ENCODE data around the gene CD99L2. TPM values are rescaled to one million over a fixed set of nuclear protein-coding genes. Genes with fewer than 3 reads are reported as not detected.

Gene CD99L2
- polyA plus RNA-seq, 3 donors = 40.0 to 45.5 (median 44.9) TPM

DNA sequence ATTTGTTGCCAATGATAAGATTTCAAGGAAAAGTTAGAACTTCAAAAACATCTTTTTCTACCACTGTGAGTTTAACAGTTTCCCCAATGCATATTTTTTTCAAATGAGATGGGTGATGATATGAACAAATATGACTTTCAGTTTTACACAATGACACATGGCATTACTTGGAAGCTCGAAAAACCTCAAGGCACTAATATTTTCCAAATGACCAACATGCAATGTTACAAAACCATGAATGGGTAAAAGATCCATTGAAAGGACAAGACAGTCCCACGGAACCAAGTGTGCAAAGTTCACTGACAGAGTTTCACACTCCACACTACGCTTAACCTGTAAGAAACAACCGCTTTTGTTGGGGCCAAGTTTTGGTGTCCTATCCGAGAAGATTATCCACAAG lies 84.5 kb downstream of the CD99L2 start:
- no peak for DNase-seq

DNA sequence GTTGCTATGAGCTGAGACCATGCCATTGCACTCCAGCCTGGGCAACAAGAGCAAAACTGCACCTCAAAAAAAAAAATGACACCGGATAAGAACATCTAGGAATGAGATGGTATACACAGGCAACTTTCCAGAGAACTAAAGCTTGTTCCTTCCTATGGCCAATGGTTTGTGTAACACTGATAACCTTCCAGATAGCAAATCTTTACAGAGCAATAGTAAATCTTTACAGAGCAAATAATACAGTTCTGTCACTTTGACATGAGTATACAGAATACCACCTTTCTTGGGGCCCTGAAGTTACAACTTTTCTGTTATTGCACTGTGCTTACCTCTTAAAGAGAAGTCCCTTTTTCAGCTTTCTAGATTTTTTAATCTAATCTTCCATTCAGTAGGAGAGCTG lies 91.6 kb downstream of the CD99L2 start:
- DNase-seq = no peak

DNA sequence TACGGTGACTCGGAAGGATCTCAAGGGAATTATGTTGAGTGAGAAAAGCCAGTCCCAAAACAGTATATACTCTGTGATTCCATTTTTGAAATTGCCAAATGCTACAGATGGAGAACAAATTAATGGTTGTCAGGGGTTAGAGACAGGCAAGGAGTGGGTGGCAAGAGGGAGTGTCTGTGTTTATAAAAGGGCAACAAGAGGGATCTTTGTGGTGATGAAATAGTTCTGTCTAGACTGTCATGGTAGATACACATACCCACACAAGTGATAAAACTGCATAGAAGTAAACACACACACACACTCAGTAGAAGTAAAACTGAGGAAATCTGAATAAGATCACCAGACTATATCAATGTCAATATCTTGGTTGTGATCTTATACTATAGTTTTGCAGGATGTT lies 92.7 kb downstream of the CD99L2 start:
- DNase-seq = no peak

DNA sequence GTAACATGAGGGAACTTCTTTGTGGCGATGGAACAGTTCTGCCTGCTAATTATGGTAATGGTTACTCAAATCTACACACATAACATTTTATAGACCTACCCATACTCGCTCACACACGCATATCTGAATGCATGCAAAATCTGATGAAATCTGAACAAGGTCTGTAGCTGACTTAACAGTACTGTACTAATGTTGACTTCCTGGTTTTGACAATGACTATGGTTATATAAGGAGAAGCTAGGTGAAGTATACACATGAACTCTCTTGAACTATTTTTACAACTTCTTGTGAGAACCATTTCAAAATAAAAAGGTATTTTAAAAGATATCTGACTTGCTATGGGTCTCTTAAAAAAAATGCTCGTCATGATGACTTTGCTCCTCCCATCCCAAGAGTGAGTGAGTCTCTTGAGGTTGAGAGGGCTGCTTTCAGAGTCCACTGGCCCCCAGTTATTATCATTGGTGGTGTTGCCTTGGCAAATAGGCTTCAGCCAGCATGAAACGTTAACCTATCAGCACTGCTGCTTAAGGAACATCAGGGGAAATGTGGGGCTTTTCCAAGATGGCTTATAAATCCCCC lies 105.4 kb downstream of the CD99L2 start:
- DNase-seq = no peak

DNA sequence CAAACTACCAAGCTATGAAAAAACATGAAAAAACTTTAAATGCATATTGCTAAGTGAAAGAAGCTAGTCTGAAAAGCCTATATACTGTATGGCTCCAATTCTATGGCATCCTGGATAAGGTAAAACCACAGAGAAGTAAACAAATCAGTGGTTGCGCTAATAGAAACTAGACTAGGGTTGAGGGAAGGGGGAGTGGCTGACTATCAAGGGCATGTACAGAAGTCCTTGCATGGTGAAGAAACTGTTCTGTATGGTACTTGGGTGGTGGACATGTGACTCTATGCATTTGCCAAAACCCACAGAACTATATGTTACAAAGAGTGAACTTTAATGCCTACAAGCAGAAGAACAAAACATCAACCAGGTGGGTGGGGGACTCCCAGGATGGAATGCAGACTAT lies 108.4 kb downstream of the CD99L2 start:
- DNase-seq = no peak

DNA sequence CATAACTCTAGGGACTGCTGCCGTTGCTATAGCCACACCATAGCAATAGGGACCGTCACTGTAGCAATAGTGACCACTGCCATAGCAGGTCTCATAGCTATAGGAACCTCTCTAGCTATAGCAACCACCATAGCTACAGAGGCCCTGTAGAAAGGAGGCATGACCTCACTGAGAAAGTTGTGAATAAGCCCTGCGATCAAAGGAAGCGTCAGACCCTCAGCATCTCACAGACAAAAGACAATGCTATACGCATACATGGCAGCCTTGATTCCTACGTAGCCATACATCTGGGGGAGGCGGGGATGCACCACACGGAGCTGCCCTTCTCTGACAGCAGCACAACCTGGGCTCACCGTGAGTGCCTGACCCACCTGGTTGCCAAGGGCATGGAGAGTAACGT lies 116.8 kb downstream of the CD99L2 start:
- no peak for DNase-seq

DNA sequence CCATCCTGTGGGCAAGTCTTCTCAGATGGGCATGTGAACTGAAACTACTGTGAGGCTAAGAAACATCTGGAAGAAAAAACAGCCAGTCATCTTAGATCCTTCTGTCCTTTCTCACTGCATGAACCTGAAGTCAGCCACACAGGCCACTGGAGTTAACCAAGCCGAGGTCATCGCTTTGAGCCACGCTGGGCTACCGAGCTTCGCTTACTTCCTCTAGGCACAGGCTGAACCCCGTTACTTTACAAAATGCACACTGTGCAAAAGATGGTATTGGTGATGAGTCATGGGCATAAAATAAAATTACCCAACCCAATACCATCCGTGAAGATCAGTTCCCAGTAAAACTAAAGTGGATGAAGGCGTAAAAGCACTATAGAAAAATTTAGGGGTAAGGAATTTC lies 119.1 kb downstream of the CD99L2 start:
- DNase-seq = no peak

DNA sequence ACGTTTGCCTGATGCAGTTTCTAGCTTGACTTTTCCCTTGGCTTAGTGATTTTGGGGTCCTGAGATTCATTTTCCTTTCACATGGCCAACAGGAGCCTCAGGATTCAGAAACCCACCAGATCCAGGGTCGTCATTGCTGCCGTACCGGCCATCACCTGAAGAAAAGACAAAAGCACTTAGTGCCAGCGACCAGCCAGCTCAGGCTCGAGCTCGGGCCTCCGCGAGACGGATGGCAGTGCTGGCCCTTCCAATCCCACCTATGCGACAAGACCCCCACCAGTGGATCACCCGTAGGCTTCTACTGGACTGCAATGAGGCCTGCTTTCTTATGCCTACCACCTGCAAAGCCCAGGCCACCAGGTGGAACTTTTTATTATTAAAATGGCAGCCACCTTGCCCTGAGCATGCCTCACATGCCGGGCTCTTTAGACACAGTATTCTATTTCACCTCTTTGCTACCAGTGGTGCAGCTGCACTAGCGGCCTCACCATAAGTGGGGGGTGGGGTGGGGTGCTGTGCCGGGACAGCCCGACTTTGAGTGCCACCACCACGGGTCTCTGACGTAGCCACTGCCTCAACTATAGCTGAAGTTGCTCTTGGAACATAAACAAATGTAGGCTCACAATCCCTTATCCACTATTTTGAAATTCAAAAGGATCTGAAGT lies 121.0 kb downstream of the CD99L2 start:
- no peak for DNase-seq

DNA sequence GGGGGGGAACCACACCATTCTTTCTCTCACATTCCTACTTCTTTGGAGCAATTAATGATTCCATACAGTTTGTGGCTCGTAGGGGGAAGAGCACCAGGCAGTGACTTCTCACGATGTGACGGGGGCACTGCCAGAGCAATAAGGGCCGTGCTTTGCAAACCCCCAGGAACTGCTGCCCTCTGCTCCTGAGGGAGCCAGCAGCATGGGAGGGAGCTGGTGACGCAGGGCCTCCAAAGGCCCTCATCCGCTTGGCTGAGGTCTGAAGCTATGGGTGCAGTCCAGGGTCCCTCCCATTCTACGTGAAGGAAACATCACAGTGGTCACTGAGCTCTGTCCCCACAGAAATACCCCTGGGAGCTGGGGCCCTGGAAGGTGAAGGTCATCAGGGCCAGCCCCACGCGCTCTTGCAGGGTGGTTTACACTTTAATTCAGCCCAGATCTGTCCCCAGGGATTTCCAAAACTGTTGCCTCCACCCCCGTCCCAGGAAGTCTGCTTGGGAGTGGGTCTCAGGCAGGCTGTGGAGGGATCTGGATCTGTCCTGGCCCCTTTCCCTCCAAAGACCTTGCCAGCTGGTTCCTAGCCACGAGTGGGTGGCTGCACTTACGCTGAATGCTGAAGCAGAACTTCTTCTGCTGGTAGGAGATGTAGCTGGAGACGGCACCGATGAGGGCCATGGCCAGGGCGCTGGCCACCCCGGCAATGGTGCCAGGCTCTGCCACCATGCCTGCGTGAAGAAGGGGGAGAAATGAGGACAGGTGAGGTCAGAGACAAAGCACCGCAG lies 122.7 kb downstream of the CD99L2 start:
- no peak for DNase-seq

DNA sequence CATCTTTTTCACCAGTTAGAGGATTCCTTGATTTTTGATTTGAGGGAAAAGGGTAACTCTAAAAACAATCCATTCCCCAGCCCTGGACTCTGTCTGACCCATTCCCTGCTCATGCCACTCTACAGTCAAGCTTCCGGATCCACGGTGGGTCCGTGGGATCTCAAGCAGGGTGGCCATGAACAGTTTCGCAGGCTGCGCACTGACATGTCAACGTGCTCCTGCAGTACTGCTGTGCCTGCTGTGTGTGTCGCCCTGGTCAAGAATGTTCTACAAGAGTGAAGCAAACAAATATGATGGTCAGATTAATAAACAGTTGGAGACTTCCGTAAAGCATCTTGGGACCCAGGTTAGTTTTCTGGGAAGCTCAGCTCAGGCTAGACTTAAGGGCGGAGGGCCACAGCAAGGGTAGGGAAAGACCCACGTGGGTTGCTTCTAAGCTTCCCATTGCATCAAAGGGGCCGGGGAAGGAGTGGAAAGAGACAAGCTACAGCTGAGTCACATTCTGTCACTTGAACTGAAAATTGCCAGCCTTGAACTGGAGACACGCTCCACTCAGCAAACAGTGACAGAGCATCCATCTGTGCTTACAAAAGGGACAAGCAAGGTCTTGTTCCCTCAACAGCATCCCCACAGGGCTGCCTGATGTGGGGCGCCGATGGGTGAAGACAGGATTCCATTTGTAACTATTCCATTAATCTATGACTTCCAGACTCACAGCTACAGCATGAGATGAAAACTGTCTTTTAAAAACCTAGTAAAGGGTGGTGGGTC lies 123.5 kb downstream of the CD99L2 start:
- no peak for DNase-seq

DNA sequence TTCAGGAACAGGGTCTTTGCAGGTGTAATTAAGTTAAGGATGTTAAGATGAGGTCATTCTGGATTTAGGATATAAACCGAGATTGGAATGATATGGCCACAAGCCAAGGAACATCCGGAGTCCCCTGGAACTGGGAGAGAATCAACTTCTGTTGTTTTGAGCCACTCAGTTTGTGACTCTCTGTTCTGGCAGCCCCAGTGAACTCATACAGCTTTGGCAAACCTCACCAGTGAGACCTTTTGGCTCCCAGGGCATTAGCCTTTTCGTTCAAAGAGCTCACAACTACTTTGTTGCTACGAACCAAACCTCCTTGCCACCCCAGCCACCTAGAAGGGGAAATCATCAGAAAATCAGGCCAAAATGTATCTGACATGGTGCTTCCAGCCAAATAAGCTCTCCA lies 124.8 kb downstream of the CD99L2 start:
- DNase-seq = no peak

DNA sequence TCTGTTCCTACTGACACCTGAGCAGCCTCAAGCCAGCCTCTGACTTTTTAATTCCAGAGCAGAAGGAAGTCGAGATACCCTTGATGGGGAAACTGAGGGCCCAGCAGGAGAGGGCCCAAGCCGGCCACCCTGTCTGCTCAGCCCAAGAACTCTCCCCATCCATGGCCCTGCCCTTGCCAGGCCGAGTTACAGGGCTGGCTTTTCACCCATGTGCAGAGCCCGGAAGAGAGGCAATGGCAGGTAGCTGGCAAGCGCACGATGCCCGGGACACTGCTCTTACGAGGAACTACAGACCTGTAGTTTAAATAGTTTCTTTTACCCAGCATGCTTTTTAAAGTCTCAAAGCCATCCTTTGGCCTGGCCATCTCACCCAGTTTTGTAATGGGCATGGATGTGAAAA lies 125.4 kb downstream of the CD99L2 start:
- no peak for DNase-seq

DNA sequence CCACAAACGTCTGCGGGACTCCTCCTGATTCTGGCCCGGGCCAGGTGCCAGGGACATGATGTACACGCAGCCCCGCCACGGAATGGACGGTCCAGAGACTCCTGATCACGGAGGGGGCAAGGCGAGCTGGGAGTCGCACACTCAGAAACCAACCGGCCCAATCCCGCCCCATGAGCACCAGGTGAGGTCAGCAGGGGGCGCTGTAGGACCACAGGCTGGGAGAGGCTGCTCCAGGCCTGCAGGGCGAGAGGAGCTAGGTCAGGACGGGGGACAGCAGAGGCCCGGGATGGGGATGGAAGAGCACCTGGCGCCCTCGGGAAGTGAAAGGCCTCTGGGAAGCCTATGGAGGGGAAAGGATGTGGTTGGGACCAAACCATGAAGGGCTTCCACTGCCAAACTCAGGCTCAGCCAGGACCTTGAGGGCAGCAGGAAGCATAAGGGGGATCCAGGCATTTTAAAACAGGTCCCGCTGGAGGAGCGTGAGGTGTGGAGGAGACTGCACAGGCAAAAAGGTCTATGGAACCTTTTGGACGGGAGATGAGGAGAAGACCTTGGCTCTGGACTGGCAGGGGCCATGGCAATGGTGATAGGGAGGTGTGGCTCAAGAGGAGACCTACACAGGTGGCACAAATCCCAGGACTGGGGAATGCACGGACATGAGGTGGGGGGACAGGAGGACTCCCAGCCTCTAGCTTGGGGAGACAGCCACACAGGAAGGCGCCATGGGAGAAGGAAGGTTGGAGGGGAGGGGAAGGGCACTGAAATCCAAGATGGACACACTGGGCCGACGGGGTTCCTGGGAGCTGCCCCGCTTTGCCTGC lies 126.1 kb downstream of the CD99L2 start:
- DNase-seq = peak; percentile 54

DNA sequence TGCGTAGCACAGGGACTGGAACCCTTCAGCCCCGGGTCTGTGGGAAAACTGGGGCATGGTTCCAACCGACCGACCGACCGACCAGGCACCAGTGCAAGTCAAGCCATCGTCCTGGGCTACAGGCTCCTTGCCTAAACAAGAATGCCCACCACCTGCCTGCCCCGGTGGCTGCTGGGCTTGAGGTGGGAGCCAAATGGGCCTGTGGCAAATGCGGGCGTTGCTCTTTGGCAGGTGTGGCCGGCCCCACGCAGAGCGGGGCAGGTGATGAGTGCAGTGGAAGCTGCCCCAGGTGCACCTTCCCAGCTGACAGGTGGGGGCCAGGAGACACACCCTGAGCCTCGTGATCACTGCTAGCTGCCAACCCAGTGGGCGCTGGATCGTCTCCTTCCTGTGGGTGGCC lies 127.4 kb downstream of the CD99L2 start:
- DNase-seq = no peak

DNA sequence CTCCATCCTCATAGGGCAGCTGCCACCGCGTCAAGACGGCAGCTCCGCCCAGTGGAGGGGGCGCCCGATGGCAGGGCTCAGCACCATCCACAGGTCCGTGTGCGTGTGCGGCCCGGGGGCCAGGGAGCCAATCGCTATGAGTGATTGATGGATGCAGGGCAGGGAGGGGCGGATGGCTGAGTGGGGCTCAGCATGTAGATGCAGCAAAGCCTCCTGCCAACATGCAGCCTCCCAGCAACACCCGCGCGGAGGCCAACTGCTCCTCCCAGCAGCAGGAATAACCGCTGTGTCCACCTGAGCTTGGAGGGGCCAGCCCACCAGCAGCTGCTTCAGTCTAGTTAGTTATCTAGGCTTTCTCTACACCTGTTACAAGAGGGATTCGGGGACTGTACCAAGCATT lies 127.8 kb downstream of the CD99L2 start:
- no peak for DNase-seq

DNA sequence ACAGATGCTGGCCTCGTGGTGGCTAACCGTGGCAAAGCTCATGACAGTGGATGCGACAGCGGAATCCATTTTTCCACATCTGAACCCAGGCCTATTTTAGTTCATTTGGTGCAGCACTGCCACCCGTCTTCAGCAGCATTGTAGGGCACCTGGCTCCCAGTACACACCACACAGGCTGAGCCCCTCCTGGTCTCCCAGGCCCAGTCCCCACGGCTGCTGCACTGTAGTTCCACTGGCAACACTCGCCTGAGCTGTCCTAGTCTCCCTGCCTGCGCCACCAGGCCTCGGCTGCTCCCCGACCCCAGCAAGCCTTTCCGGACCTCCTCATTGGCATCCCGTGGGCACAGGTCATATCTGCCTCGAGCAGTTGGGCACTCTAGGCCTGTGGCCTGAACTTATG lies 129.1 kb downstream of the CD99L2 start:
- DNase-seq = no peak

DNA sequence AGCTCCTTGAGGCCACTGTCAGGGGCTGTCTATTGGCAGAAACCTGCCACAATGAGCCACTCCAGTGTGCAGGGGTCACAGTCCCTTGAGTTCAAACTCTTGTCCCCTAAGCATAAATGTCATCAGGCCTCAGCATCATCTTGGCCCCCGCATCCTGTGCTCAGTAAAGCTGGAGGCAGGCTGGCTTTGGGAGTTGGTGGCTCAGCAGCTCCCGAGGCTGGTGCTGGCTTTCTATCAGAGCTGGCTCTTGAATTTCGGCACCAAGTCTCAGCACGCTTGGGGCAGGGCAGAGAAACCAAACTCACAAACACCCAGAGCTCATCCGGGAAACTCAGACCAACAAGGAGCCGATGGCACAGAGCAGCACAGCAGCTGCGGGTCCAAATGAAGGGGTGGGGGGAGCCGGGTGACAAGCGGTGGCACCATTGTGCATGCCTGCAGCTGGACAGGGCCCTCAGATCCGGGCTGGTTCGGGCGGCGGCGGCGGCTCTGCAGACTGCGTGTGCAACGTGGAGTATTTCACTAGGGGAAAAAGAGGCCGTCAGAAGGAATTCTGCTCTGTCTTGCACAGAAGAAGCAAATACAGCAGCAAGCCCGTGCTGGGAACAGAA lies 129.8 kb downstream of the CD99L2 start:
- DNase-seq = no peak

DNA sequence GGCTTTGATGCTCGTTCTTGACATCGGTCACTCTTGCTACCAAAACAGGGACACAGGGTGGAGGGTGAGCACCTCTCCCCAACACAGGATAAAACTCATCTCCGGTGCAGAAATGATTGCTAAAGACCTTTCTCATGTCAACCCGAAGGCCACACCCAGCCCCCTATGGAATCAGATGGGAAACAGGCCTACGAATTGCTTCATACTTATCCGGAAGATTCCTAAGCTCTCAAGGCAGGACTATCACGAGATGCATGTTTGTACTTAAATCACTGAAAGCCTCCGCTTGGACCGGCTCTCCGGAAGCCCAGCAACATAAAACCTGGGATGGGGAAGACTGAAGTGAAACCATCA lies 130.4 kb downstream of the CD99L2 start:
- no peak for DNase-seq

DNA sequence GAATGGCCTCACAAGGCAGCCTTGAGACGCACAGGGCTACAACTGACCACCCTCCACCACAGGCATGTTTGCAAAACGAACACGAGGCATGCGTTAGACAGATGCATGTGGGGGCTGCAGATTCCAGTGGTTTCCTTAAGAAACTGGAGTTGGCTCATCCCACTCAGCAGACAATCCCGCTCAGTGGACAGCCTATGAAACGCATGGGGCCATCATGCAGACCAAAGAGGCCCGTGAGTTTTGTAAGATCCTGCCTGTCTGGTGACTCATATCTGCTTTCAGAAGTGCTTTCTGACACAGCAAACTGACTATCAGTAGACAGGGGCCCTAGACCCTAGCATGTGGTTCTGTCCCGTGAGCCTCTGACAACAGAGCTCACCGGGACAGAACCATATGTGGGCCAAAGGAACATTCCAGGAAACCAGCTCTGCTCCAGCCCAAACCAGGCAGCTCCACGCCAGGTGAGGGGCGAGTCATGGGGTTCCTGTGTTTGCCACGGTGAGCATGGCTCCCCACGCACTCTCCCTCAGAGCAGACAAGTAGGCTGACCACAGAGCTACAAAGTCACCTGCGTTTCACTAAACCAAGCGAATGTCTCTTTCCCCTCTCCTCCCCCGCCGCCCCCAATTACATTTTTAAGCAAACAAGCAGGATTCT lies 130.9 kb downstream of the CD99L2 start:
- DNase-seq = no peak

DNA sequence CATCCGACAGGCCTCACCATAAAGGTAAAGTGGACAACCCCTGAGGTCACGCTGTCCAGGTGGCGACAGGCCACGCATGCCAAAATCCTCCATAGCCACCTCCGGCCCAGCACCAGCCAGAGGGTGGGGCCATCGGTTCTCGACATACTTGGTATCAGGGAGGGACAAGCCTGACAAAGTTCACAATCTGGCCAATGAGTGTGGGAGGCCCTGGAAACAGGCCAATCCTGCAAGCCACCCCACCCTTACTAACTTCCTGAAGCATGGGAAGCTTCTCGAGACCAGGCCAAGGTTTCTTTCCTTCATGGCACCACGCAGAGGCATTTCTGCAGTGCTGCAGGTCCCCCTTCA lies 131.4 kb downstream of the CD99L2 start:
- no peak for DNase-seq

Data from renal pelvis (tissue), 4 donors.